Liver (tissue), 9 donors: Measurements from ENCODE around the gene RNPEPL1. TPM values are rescaled to one million over a fixed set of nuclear protein-coding genes. Genes with fewer than 3 reads are reported as not detected.

Experiments used
- DNase-seq: peaks from one replicate; pipeline ENCODE4 v3.0.0-alpha.2; 2017; ENCODE audit warnings: low spot score
- H3K27ac ChIP-seq, 2 donors: one replicate each; pipeline ENCODE4 v1.7.0; 2013; ENCODE audit warnings: inconsistent platforms in 2 of 2, low read length in 2 of 2, control low read depth in 1 of 2, low read depth in 1 of 2, mild to moderate bottlenecking in 1 of 2
- H3K27me3 ChIP-seq, 4 donors: one replicate each; pipeline versions ENCODE4 v1.6.1 to v1.7.0; 2013; ENCODE audit warnings: low read length in 3 of 4, inconsistent platforms in 1 of 4, mild to moderate bottlenecking in 1 of 4, moderate library complexity in 1 of 4; ENCODE audit not compliant: control insufficient read depth in 4 of 4, insufficient read depth in 4 of 4
- H3K36me3 ChIP-seq, 4 donors: one replicate each; pipeline versions ENCODE4 v1.6.1 to v1.7.0; 2013; ENCODE audit warnings: low read length in 3 of 4, mild to moderate bottlenecking in 3 of 4, low read depth in 1 of 4, moderate library complexity in 1 of 4; ENCODE audit not compliant: control insufficient read depth in 4 of 4, insufficient read depth in 3 of 4
- H3K4me1 ChIP-seq, 4 donors: one replicate each; pipeline versions ENCODE4 v1.6.1 to v1.7.0; 2013; ENCODE audit warnings: low read length in 3 of 4, mild to moderate bottlenecking in 3 of 4, moderate library complexity in 1 of 4; ENCODE audit not compliant: control insufficient read depth in 4 of 4, insufficient read depth in 4 of 4
- H3K4me3 ChIP-seq, 3 donors: one replicate each; pipeline versions ENCODE4 v1.6.1 to v1.7.0; 2013; ENCODE audit warnings: low read length in 3 of 3, control low read depth in 1 of 3, low read depth in 1 of 3, mild to moderate bottlenecking in 1 of 3
- H3K9ac ChIP-seq, 2 donors: one replicate each; pipeline ENCODE4 v1.7.0; 2013; ENCODE audit warnings: low read length in 2 of 2, mild to moderate bottlenecking in 2 of 2, moderate library complexity in 2 of 2, control low read depth in 1 of 2, low read depth in 1 of 2
- H3K9me3 ChIP-seq, 4 donors: one replicate each; pipeline versions ENCODE4 v1.6.1 to v1.7.0; 2013; ENCODE audit warnings: low read length in 3 of 4; ENCODE audit not compliant: control insufficient read depth in 4 of 4
- ATF3 ChIP-seq: IDR thresholded peaks from 2 replicates; pipeline ENCODE4 v1.6.1; 2016; ENCODE audit warnings: antibody characterized with exemption
- CTCF ChIP-seq: fragments of 150-350 bp; IDR thresholded peaks from 2 replicates; pipeline ENCODE4 v1.5.1; 2017; ENCODE audit warnings: improper control_type of control experiment, low read depth, low read length; ENCODE audit not compliant: missing input control
- EGR1 ChIP-seq, 2 donors: IDR thresholded peaks; 2 replicates each; pipeline ENCODE4 v1.6.1; 2016 to 2018; ENCODE audit warnings: antibody characterized with exemption in 2 of 2, low read depth in 2 of 2
- FOXA1 ChIP-seq: IDR thresholded peaks from 2 replicates; pipeline ENCODE4 v1.6.1; 2016; ENCODE audit warnings: antibody characterized with exemption
- FOXA2 ChIP-seq: IDR thresholded peaks from 2 replicates; pipeline ENCODE4 v1.6.1; 2016; ENCODE audit warnings: antibody characterized with exemption
- GABPA ChIP-seq, 2 donors: IDR thresholded peaks in 1 of 2; conservative IDR thresholded peaks in 1 of 2; 2 replicates each; pipeline ENCODE4 v1.6.1; 2016; ENCODE audit warnings: antibody characterized with exemption in 2 of 2, mild to moderate bottlenecking in 1 of 2, moderate library complexity in 1 of 2
- HNF4A ChIP-seq, 2 donors: conservative IDR thresholded peaks; 2 replicates each; pipeline ENCODE4 v1.6.1; 2016; ENCODE audit warnings: antibody characterized with exemption in 2 of 2, mild to moderate bottlenecking in 2 of 2
- HNF4G ChIP-seq: IDR thresholded peaks from 2 replicates; pipeline ENCODE4 v1.6.1; 2016; ENCODE audit warnings: antibody characterized with exemption
- JUND ChIP-seq, 2 donors: IDR thresholded peaks; 2 replicates each; pipeline ENCODE4 v1.6.1; 2016; ENCODE audit warnings: antibody characterized with exemption in 2 of 2
- MAX ChIP-seq: IDR thresholded peaks from 2 replicates; pipeline ENCODE4 v1.6.1; 2016; ENCODE audit warnings: antibody characterized with exemption
- NR2F2 ChIP-seq: IDR thresholded peaks from 2 replicates; pipeline ENCODE4 v1.6.1; 2016; ENCODE audit warnings: antibody characterized with exemption
- RAD21 ChIP-seq, 2 donors: IDR thresholded peaks; 2 replicates each; pipeline ENCODE4 v1.6.1; 2016; ENCODE audit warnings: antibody characterized with exemption in 2 of 2, mild to moderate bottlenecking in 2 of 2
- REST ChIP-seq: IDR thresholded peaks from 2 replicates; pipeline ENCODE4 v1.6.1; 2016; ENCODE audit warnings: antibody characterized with exemption, mild to moderate bottlenecking
- RXRA ChIP-seq, 2 donors: IDR thresholded peaks; 2 replicates each; pipeline ENCODE4 v1.6.1; 2017 to 2018; ENCODE audit warnings: antibody characterized with exemption in 2 of 2, mild to moderate bottlenecking in 1 of 2
- SP1 ChIP-seq: IDR thresholded peaks from 2 replicates; pipeline ENCODE4 v1.6.1; 2018; ENCODE audit warnings: antibody characterized with exemption, mild to moderate bottlenecking
- TAF1 ChIP-seq: conservative IDR thresholded peaks from 2 replicates; pipeline ENCODE4 v1.6.1; 2016; ENCODE audit warnings: antibody characterized with exemption, mild to moderate bottlenecking
- YY1 ChIP-seq: IDR thresholded peaks from 2 replicates; pipeline ENCODE4 v1.6.1; 2016; ENCODE audit warnings: antibody characterized with exemption, mild to moderate bottlenecking
- ZBTB33 ChIP-seq: IDR thresholded peaks from 2 replicates; pipeline ENCODE4 v1.6.1; 2016; ENCODE audit warnings: antibody characterized with exemption
- WGBS: extraction: QIAGEN DNeasy Blood & Tissue Kit; methylation state at CpG from one replicate; pipeline ENCODE4 v1.1.7; 2013; 5-methylcytosine and 5-hydroxymethylcytosine counted together
- polyA plus RNA-seq, 2 donors: library from polyadenylated mRNA; stranded (reverse) in 1 of 2; unstranded in 1 of 2; fragments of 200-250 nt in 1 of 2; fragments of >200 nt in 1 of 2; fragmentation: Nextera tagmentation in 1 of 2; extraction: Ambion mirVana in 1 of 2; gene quantifications; one replicate each; pipeline versions ENCODE4 v1.2.1 to v1.2.3, GENCODE V29; 2013 to 2015
- total RNA-seq, 2 donors: library from RNA; depleted of rRNA; stranded (reverse); fragments of >200 nt; gene quantifications; one replicate each; pipeline ENCODE4 v1.2.3, GENCODE V29; 2014
- donor health status: healthy.
- donor health status: healthy.
- donor health status: healthy.
- donor health status: healthy.
- donor health status: healthy.

The RNPEPL1 gene
- total and polyA plus RNA-seq, 4 donors: 24.8 to 43.9 (median 29.4) TPM

GRCh38 chr2:240578488-240578887 is 10.2 kb downstream of the RNPEPL1 start:
- no peak for DNase-seq
- H3K27ac ChIP-seq: no peak overlapping the region

More at GRCh38 chr2:240578488-240578887, 10.2 kb downstream of the RNPEPL1 start:
- 92% methylated on average over 8 of the region's 8 CpGs for WGBS
- Histone ChIP-seq H3K36me3 (peaks cover 0 to 45% (median 3%) of the 10 kb centered on the region in 4 donors), H3K27me3 (no peaks in the 10 kb centered on the region), H3K9me3 (no peaks in the 10 kb centered on the region), H3K4me1 (peaks cover 9 to 25% (median 21%) of the 10 kb centered on the region in 4 donors), H3K9ac (no peak overlapping the region), H3K4me3 (no peak overlapping the region)
- TF ChIP-seq RXRA (IDR thresholded peaks at IDR 0.05) (no peak), HNF4G (no peak), RAD21 (IDR thresholded peaks at IDR 0.05) (no peak), ATF3 (no peak), FOXA2 (no peak), ZBTB33 (no peak), JUND (IDR thresholded peaks at IDR 0.05) (no peak), FOXA1 (no peak), EGR1 (IDR thresholded peaks at IDR 0.05; ENCODE audit: low read depth in 2 of 2) (no peak), YY1 (no peak), REST (no peak), SP1 (no peak), TAF1 (no peak), MAX (no peak), NR2F2 (no peak), CTCF (no peak), HNF4A (conservative IDR thresholded peaks at IDR 0.05) (no peak), GABPA (IDR thresholded peaks at IDR 0.05 in 1 of 2, conservative IDR thresholded peaks at IDR 0.05 in 1 of 2) (no peak)
